Type B pancreatic cell (in vitro differentiated cells): ENCODE data around the gene FAM76A. TPM values are rescaled to one million over a fixed set of nuclear protein-coding genes. Genes with fewer than 3 reads are reported as not detected.

Source experiments
- DNase-seq: peaks from one replicate; pipeline ENCODE4 v3.0.0; 2021; ENCODE audit warnings: mixed read lengths; ENCODE audit not compliant: unreplicated experiment; ENCODE audit errors: extremely low spot score
- H3K27ac Mint-ChIP-seq: 2 replicates; pipeline ENCODE4 v1.8.0; 2021; ENCODE audit warnings: mild to moderate bottlenecking, mixed read lengths
- H3K27me3 Mint-ChIP-seq: 2 replicates; pipeline ENCODE4 v1.8.0; 2021; ENCODE audit warnings: mixed read lengths
- H3K36me3 Mint-ChIP-seq: 2 replicates; pipeline ENCODE4 v1.8.0; 2021; ENCODE audit warnings: mixed read lengths
- H3K4me1 Mint-ChIP-seq: one replicate; pipeline ENCODE4 v1.8.0; 2021; ENCODE audit warnings: mixed read lengths; ENCODE audit not compliant: unreplicated experiment
- H3K4me3 Mint-ChIP-seq: 2 replicates; pipeline ENCODE4 v1.8.0; 2021; ENCODE audit warnings: mild to moderate bottlenecking, mixed read lengths
- H3K9me3 Mint-ChIP-seq: 2 replicates; pipeline ENCODE4 v1.8.0; 2021; ENCODE audit warnings: mixed read lengths
- CTCF ChIP-seq: fragments of 200-600 bp; sonication (generic); conservative IDR thresholded peaks from 2 replicates; pipeline ENCODE4 v1.5.0; 2021; ENCODE audit warnings: antibody characterized with exemption, mild to moderate bottlenecking
- total RNA-seq: library from RNA; stranded (reverse); gene quantifications from 2 replicates; pipeline ENCODE4 v1.2.1, GENCODE V29; 2021; ENCODE audit warnings: low replicate concordance

The FAM76A gene
- total RNA-seq, 1 donor from 2014 or later = 14.2 TPM

- no peak for DNase-seq
- no peak for TF ChIP-seq CTCF
- Mint-ChIP-seq H3K36me3 (peaks cover 25% of the 10 kb centered on the region), H3K27ac (no peak overlapping the region), H3K4me1 (no peaks in the 10 kb centered on the region), H3K9me3 (no peaks in the 10 kb centered on the region), H3K27me3 (no peaks in the 10 kb centered on the region), H3K4me3 (no peak overlapping the region)
Measured at GRCh38 chr1:27736252-27736651, 10.5 kb downstream of the FAM76A start.

- no peak for TF ChIP-seq CTCF
- no peak for DNase-seq
- Mint-ChIP-seq H3K4me1 (no peaks in the 10 kb centered on the region), H3K27me3 (no peaks in the 10 kb centered on the region), H3K27ac (no peak overlapping the region), H3K36me3 (peaks cover 32% of the 10 kb centered on the region), H3K9me3 (no peaks in the 10 kb centered on the region), H3K4me3 (no peak overlapping the region)
Measured at GRCh38 chr1:27741121-27741520, 15.4 kb downstream of the FAM76A start.

- Mint-ChIP-seq H3K27me3 (no peaks in the 10 kb centered on the region), H3K4me3 (no peak overlapping the region), H3K4me1 (no peaks in the 10 kb centered on the region), H3K27ac (no peak overlapping the region), H3K9me3 (no peaks in the 10 kb centered on the region), H3K36me3 (peaks cover 24% of the 10 kb centered on the region)
- TF ChIP-seq CTCF = no peak
- DNase-seq = no peak
Measured at GRCh38 chr1:27744556-27744955, 18.8 kb downstream of the FAM76A start.

GRCh38 chr1:27745466-27745865 is 19.7 kb downstream of the FAM76A start:
- H3K27ac Mint-ChIP-seq = no peak overlapping the region
- H3K4me3 Mint-ChIP-seq = no peak overlapping the region
- H3K27me3 Mint-ChIP-seq = no peaks in the 10 kb centered on the region
- H3K36me3 Mint-ChIP-seq = peaks cover 18% of the 10 kb centered on the region
- H3K4me1 Mint-ChIP-seq = no peaks in the 10 kb centered on the region
- no peak for TF ChIP-seq CTCF
- no peaks in the 10 kb centered on the region for H3K9me3 Mint-ChIP-seq
- DNase-seq = no peak

GRCh38 chr1:27752360-27752759 is 26.6 kb downstream of the FAM76A start:
- no peaks in the 10 kb centered on the region for H3K9me3 Mint-ChIP-seq
- no peaks in the 10 kb centered on the region for H3K27me3 Mint-ChIP-seq
- H3K4me1 Mint-ChIP-seq = no peaks in the 10 kb centered on the region
- TF ChIP-seq CTCF = no peak
- DNase-seq = no peak
- H3K36me3 Mint-ChIP-seq = peaks cover 14% of the 10 kb centered on the region
- no peak overlapping the region for H3K4me3 Mint-ChIP-seq
- peak overlapping the region; percentile 23 for H3K27ac Mint-ChIP-seq

GRCh38 chr1:27755286-27755685 is 29.5 kb downstream of the FAM76A start:
- no peak for DNase-seq
- no peak for TF ChIP-seq CTCF
- no peaks in the 10 kb centered on the region for H3K4me1 Mint-ChIP-seq
- H3K27ac Mint-ChIP-seq = no peak overlapping the region
- H3K36me3 Mint-ChIP-seq = peaks cover 22% of the 10 kb centered on the region
- no peaks in the 10 kb centered on the region for H3K9me3 Mint-ChIP-seq
- no peak overlapping the region for H3K4me3 Mint-ChIP-seq
- no peaks in the 10 kb centered on the region for H3K27me3 Mint-ChIP-seq
